NB4 (cell line): Measurements from ENCODE around the gene PDGFA.

ENCODE experiments used
- MYC ChIP-seq: IDR thresholded peaks from 2 replicates; pipeline ENCODE4 v1.6.1; 2011; ENCODE audit warnings: low read depth, low read length
- POLR2A ChIP-seq: IDR thresholded peaks from 2 replicates; pipeline ENCODE4 v1.6.1; 2011; ENCODE audit warnings: mild to moderate bottlenecking; ENCODE audit not compliant: insufficient read length; ENCODE audit errors: extremely low read depth
- TF ChIP-seq, protein P1 (sequence below): IDR thresholded peaks from one replicate; pipeline ENCODE4 v1.5.1; 2012; ENCODE audit warnings: low read depth, low read length
- TF ChIP-seq, protein P2 (sequence below): IDR thresholded peaks from 2 replicates; pipeline ENCODE4 v1.6.1; 2011; ENCODE audit warnings: low read depth, low read length

DNA sequence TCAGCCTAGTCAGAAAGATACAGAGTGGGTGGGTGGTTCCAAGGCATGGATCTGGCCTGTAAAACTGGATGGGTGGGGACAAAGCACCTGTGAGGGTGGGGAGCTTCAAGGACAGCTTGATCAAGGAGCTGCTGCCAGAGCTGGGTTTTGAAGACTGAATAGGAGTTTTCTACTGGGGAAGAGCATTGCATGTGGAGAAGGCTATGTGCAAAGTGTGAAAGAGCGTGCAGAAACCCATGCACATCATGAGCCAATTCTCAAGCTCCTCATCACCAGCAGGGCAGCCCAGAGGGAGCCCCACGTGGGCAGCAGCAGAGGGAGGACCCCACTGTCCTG, 58.6 kb downstream of the PDGFA start:
- TF ChIP-seq, protein P1, sequence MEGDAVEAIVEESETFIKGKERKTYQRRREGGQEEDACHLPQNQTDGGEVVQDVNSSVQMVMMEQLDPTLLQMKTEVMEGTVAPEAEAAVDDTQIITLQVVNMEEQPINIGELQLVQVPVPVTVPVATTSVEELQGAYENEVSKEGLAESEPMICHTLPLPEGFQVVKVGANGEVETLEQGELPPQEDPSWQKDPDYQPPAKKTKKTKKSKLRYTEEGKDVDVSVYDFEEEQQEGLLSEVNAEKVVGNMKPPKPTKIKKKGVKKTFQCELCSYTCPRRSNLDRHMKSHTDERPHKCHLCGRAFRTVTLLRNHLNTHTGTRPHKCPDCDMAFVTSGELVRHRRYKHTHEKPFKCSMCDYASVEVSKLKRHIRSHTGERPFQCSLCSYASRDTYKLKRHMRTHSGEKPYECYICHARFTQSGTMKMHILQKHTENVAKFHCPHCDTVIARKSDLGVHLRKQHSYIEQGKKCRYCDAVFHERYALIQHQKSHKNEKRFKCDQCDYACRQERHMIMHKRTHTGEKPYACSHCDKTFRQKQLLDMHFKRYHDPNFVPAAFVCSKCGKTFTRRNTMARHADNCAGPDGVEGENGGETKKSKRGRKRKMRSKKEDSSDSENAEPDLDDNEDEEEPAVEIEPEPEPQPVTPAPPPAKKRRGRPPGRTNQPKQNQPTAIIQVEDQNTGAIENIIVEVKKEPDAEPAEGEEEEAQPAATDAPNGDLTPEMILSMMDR = no peak
- no peak for TF ChIP-seq POLR2A
- TF ChIP-seq, protein P2, sequence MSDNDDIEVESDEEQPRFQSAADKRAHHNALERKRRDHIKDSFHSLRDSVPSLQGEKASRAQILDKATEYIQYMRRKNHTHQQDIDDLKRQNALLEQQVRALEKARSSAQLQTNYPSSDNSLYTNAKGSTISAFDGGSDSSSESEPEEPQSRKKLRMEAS = no peak
- TF ChIP-seq MYC = no peak
